WERI-Rb-1 (cell line): ENCODE measurements around the gene ERI3.

Experiments
- DNase-seq: peaks from one replicate; pipeline ENCODE4 v3.0.0-alpha.2; 2020
- H3K27ac ChIP-seq: fragments of 250-450 bp; sonication (Bioruptor Pico); 2 replicates; pipeline ENCODE4 v1.5.1; 2020; ENCODE audit warnings: mild to moderate bottlenecking, moderate library complexity
- H3K27me3 ChIP-seq: fragments of 250-450 bp; sonication (Bioruptor Pico); 2 replicates; pipeline ENCODE4 v1.5.1; 2021; ENCODE audit warnings: mild to moderate bottlenecking, low read depth, moderate library complexity; ENCODE audit not compliant: insufficient read depth, severe bottlenecking
- H3K36me3 ChIP-seq: fragments of 250-450 bp; sonication (Bioruptor Pico); 2 replicates; pipeline ENCODE4 v1.5.1; 2020; ENCODE audit warnings: mild to moderate bottlenecking, moderate library complexity
- H3K4me3 ChIP-seq: 2 replicates; pipeline ENCODE4 v1.5.1; 2011; ENCODE audit warnings: low read depth, mild to moderate bottlenecking, control low read depth, low read length
- H3K9me3 ChIP-seq: fragments of 250-450 bp; sonication (Bioruptor Pico); 2 replicates; pipeline ENCODE4 v1.5.1; 2021; ENCODE audit warnings: mild to moderate bottlenecking, moderate library complexity; ENCODE audit not compliant: severe bottlenecking
- CTCF ChIP-seq: IDR thresholded peaks from 2 replicates; pipeline ENCODE4 v1.5.1; 2011; ENCODE audit warnings: low read depth, mild to moderate bottlenecking, control low read depth, inconsistent platforms, low read length

The ERI3 gene

GRCh38 chr1:44233593-44233992, 121.5 kb downstream of the ERI3 start:
- no peaks in the 10 kb centered on the region for H3K27me3 ChIP-seq
- H3K36me3 ChIP-seq = peaks cover 18% of the 10 kb centered on the region
- TF ChIP-seq CTCF = no peak
- no peaks in the 10 kb centered on the region for H3K9me3 ChIP-seq
- H3K27ac ChIP-seq = no peak overlapping the region
- no peak overlapping the region for H3K4me3 ChIP-seq
- no peak for DNase-seq

GRCh38 chr1:44230796-44231195, 124.3 kb downstream of the ERI3 start:
- no peak for DNase-seq
- no peak overlapping the region for H3K4me3 ChIP-seq
- no peak overlapping the region for H3K27ac ChIP-seq

DNA sequence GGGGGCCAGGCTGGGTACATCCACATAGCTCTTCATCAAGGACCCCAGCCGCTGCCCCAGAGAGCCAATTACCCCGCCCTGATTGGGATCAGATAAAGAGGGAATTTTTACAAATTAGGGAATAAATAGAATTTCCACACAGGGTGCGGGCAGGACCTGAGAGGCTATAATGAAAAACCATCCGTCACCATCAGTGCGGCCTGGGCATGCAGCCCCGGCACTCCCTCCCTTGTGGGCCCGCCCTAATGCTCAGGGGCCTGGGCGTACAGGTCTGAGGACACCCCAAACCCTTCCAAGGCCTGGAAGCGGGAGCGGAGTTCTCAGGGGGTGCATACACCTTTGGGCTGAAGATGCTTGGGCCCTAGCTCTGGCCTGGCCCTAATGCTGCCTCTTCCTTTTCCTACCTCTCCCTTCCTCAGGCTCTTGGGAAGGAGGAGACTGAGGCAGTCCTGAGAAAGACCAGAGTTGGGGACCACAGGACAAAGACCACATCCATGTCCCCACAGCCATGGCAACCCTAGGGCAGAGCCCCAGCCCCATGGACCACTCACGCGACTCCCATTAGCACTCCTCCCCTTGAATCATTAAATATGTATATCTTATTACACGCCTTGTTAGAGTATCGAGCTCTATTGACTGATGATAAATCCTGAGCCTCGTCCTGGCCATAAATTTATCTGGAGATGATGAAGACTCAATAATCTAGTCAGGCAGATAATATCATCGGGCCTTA, 125.5 kb downstream of the ERI3 start:
- no peak for TF ChIP-seq CTCF
- DNase-seq = no peak
- Histone ChIP-seq H3K9me3 (peaks cover 24% of the 10 kb centered on the region), H3K27ac (no peak overlapping the region), H3K27me3 (no peaks in the 10 kb centered on the region), H3K36me3 (peaks cover 28% of the 10 kb centered on the region), H3K4me3 (no peak overlapping the region)

More at GRCh38 chr1:44230796-44231195, 124.3 kb downstream of the ERI3 start:
- no peaks in the 10 kb centered on the region for H3K27me3 ChIP-seq
- TF ChIP-seq CTCF = no peak
- peaks cover 14% of the 10 kb centered on the region for H3K9me3 ChIP-seq
- H3K36me3 ChIP-seq = peaks cover 20% of the 10 kb centered on the region

DNA sequence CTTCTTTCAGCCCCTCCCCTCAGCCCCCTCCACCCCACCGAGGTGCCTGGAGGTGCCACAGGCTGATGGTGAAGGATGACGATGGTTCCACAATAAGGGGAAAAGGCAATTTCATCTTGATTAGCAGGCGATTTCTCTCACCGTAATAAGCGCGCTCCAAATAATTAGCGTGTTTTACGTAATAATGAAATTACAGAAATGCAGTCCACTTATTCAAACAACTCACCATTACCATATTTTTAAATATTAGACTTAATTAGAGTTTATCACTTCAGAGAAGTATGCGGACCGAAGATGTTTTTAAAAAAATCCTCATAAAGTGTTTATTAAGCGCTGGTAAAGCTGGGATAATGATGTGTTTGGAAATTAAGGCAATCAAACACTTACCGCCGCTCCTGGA, 126.8 kb downstream of the ERI3 start:
- Histone ChIP-seq H3K4me3 (no peak overlapping the region), H3K9me3 (peaks cover 24% of the 10 kb centered on the region), H3K27ac (no peak overlapping the region), H3K27me3 (no peaks in the 10 kb centered on the region), H3K36me3 (peaks cover 28% of the 10 kb centered on the region)
- TF ChIP-seq CTCF = no peak
- DNase-seq = no peak

- TF ChIP-seq CTCF = no peak
- no peak overlapping the region for H3K4me3 ChIP-seq
- no peaks in the 10 kb centered on the region for H3K27me3 ChIP-seq
- H3K9me3 ChIP-seq = peaks cover 24% of the 10 kb centered on the region
- H3K27ac ChIP-seq = no peak overlapping the region
- peaks cover 28% of the 10 kb centered on the region for H3K36me3 ChIP-seq
- no peak for DNase-seq
Observed at GRCh38 chr1:44227211-44227610, 127.8 kb downstream of the ERI3 start.

DNA sequence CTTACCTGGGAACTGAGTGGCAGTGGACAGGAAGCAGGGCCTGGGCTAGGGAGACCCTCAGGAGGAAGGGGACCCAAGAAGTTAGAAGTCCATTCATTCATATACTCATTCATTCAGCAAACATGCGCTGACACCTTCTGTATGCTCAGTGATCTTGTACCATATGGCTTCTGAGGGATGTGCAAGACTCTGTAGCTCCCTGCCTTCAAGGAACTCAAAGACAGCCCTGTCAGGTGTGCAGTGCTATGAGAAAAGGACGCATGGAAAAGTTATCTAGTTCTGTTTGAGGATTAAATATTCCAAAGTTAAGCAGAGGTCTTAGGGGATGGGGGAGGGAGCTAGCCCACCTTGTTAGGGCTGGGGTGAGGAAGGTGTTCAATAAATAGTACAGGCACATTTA, 129.3 kb downstream of the ERI3 start:
- no peak overlapping the region for H3K27ac ChIP-seq
- H3K9me3 ChIP-seq = peaks cover 24% of the 10 kb centered on the region
- DNase-seq = no peak
- H3K4me3 ChIP-seq = no peak overlapping the region
- TF ChIP-seq CTCF = no peak
- peaks cover 31% of the 10 kb centered on the region for H3K36me3 ChIP-seq
- no peaks in the 10 kb centered on the region for H3K27me3 ChIP-seq
